NCI-H2196 (cell line): ENCODE data around the gene DHRS3.
A peak's percentile ranks its signal among the peaks of the same experiment; 100 is the strongest.

Experiments used
- DNase-seq: peaks from one replicate; lab custom pipeline; 2025; ENCODE audit not compliant: unreplicated experiment; lab: John Stamatoyannopoulos, UW

DHRS3 gene

DNA sequence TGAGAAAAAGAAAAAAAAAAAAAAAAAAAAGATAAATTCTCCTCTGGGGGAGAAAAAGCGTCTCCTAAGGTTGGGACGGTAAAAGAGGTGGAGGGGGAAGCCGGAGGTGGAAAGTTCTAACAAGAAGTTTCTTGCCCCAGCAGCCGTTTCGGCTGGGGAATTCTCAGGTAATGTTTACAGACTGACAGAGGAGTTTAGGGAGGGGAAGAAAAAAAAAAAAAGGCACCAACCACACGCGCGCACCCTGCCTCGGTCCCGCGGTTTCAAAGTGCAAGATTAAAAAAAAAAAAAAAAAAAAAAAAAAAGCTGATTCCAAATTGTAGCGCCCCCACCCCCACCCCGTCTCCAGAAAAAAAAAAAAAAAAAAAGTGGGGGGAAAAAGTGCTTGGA lies 504 bp downstream of the DHRS3 start:
- DNase-seq: no peak

DNA sequence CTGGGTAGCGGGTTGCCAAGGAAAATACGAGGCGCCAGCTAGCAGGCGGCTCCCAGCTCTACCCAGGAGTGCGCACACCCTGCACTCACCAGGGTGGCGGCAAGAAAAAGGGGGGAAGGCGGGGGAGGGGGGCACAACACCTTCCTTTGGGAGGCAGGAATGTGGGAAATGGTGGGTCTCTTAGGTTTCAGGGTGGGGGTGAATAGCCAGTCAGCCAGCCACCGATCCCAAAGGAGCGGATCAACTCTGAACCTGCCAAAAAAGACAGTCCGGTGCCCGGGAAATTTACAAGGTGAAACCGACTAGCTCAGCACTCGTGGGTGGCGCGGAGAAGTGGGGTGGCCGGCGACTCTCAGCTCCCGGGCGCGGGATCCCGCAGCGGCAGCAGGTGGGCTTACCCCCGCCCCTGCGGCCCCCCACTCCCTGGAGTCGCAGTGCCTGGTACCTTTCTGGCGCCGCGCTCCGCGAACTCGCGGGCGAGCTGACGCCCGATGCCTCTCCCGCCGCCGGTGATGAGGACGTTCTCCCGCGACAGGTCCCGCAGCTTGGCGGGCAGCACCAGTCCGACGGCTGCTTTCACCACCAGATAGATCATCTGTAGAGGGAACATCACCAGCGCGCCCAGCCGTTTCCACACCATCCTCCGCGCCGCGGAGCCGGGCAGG lies 1.2 kb downstream of the DHRS3 start:
- no peak for DNase-seq

DNA sequence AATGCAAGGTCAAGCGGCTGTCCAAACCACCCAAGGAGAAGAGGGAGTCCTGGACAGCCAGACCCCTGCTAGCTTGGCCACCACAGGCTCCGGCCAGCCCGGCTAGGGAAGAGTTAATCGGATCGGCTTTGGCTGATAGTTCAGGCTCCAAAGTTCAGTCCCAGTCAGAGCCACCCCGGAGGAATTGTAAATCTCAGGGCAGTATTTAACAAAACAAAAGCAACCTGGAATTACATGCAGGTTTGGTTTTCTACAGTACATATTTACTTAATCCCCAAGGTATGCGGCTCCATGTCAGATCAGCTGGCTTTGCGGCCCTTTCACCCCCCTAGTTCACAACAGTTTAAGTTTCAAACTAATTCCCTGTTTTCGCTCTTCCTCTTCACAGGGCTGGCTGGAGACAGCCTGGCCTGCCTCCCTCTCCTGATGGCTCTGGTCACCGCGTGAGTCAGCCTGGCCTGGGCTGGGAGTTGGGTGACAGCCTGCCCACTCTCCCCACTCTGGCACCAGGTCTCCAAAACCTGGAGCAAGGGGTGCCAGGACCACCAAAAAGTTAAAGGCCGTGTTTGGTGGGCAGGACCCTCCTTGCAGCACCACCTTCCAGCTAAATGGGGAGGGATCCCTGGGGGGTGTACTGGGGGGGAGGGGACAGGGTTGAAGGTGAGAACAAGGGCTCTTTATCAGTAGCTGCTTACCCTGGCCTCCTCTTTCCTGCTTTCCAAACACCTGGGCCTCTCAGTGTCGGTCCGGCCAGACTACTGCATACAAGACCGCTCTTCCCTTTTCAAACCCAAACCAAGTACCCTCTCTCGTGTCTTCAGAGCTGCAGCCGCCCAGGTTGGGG lies 1.9 kb downstream of the DHRS3 start:
- DNase-seq: peak; percentile 41

GRCh38 chr1:12615159-12615864 lies 2.7 kb downstream of the DHRS3 start:
- DNase-seq: no peak

DNA sequence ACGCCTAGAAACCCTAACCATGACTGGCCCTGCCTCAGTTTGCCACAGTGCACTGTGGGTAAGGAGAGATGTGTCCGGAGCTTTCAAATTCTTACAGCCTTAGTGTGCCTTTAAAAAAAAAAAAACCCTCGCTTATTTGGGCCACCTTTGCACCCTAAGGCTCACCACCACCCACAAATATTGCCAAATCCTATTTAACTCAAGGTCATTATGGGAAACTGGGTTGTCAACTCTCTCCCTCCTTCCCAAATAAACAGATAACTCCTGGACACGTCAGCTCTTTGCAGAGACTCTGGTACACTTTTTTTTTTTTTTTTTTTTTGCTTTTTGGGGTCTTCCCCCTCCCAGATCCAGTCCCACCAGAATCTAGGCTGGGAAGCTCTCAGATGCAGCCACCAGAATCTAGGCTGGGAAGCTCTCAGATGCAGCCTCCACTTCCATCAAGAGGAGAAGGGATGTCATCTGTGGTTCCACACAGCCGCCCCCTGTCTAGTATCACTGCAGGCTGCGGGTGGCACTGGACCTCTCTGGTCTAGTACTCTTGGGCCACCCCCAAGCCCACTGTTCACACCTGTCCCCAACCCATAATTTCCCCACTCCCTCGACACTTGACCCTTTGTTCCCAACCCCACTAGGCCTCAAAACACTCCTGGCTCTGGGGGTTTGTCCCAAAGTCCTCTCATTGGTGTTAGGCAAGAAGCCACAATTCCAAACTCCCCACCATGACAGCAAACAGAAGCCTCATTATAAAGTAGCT lies 3.4 kb downstream of the DHRS3 start:
- DNase-seq: no peak

DNA sequence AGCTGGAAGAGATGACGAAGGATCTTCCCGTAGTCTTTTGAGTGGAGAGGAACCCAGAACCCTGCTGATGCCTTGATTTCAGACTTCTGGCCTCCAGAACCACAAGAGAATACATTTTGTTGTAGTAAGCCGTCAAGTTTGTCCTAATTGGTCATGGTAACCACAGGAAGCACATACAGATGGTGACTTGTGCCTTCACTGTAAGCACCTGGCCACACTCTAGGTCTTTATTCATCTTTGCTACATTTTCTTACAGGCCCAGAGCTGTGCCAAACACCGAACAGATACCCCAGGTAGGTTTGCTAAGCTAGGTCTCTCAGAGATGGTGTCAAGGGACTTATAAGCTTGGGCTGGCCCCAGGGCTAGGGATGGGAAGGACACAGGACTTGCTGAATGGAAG lies 4.8 kb downstream of the DHRS3 start:
- no peak for DNase-seq

GRCh38 chr1:12610941-12611340 lies 7.1 kb downstream of the DHRS3 start:
- no peak for DNase-seq

- DNase-seq: no peak
Observed at GRCh38 chr1:12610305-12610935, 7.6 kb downstream of the DHRS3 start.

- no peak for DNase-seq
Observed at GRCh38 chr1:12609469-12610003, 8.5 kb downstream of the DHRS3 start.

DNA sequence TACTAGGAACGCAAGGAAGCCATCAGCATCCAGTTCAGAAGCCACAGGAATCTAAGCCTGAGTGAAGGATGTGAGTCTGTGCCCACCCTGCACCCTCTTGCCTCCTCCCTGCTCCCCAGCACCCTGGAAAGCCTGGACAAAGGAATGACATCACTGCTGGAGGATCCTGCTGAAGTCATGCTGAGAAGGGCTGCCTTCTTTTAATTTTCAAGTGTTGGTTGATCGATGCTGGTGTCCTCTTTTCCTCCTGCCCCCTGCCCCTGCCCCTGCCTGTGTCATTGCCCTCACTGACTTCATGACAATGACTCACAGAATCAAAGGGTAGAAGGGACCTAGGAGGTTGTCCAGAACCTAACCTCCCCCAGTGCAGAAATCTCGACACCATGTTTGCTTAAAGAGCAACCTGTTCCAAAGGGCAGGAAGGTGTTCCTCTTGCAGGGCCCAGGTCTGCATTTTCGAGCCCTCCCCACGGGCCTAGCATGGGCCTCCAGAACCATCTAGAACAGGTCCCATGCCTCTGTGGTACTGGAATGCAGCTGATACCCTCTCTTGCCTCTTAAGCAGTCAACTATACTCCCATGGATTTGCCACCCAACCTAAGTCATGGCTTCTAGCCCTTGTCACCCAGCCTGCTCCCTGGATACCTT lies 9.6 kb downstream of the DHRS3 start:
- no peak for DNase-seq

DNA sequence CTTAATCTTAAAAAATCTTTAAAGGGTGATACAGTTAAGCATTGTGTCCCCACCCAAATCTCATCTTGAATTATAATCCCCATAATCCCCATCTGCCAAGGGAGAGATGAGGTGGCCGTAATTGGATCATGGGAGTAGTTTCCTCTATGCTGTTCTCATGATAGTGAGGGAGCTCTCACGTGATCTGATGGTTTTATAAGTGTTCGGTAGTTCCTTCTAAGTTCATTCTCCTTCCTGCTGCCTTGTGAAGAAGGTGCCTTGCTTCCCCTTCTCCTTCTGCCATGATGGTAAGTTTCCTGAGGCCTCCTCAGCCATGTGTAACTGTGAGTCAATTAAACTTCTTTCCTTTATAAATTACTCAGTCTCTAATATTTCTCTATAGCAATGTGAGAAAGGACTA lies 10.7 kb downstream of the DHRS3 start:
- no peak for DNase-seq

DNA sequence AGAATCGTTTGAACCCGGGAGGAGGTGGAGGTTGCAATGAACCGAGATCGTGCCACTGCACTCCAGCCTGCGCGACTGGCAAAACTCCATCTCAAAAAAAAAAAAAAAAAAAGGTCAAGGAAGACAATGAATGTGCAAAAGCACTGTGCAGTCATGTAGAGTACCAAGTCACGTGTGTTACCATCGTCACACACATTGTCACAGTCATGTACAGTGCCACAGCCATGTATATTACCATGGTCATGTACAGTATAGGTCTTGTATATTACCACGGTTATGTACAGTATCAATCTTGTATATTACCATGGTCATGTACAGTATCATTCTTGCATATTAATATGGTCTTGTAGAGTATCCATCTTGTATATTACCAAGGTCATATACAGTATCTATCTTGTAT lies 13.0 kb downstream of the DHRS3 start:
- DNase-seq: no peak

DNA sequence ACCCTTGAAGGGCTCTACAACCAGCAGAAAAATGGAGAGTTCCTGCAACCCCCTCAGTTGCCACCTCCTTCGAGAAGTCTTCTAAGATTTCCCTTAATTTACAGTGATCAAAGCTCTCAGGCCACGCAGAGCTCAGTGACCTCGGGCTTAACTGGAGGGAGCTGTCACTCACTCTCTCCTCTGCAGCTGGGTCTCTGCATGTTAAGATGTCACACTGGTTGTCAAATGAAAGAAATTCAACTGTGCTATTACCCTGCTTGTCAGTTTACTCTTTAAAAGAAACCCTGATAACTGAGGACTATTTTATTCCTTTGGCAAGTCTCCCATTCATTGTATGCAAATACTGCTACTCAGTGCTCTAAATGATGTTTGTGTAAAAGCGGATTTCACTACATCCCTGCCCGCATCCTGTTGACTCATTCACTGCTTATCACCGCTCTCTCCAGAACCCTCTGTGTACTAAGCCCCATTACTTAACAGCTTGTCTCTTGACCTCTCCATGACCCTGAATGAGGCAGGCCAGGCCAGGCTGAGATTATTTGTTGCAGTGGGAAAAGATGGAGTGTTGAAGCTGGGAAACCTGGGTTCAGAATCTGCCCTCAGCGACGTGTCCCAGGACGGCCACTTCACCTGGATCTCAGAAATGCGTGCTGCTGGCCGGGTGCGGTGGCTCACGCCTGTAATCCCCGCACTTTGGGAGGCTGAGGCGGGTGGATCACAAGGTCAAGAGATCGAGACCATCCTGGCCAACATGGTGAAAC lies 13.7 kb downstream of the DHRS3 start:
- peak; percentile 51 for DNase-seq

- DNase-seq: no peak
Observed at GRCh38 chr1:12603224-12603623, 14.8 kb downstream of the DHRS3 start.

GRCh38 chr1:12602659-12603024 lies 15.4 kb downstream of the DHRS3 start:
- DNase-seq: no peak

DNA sequence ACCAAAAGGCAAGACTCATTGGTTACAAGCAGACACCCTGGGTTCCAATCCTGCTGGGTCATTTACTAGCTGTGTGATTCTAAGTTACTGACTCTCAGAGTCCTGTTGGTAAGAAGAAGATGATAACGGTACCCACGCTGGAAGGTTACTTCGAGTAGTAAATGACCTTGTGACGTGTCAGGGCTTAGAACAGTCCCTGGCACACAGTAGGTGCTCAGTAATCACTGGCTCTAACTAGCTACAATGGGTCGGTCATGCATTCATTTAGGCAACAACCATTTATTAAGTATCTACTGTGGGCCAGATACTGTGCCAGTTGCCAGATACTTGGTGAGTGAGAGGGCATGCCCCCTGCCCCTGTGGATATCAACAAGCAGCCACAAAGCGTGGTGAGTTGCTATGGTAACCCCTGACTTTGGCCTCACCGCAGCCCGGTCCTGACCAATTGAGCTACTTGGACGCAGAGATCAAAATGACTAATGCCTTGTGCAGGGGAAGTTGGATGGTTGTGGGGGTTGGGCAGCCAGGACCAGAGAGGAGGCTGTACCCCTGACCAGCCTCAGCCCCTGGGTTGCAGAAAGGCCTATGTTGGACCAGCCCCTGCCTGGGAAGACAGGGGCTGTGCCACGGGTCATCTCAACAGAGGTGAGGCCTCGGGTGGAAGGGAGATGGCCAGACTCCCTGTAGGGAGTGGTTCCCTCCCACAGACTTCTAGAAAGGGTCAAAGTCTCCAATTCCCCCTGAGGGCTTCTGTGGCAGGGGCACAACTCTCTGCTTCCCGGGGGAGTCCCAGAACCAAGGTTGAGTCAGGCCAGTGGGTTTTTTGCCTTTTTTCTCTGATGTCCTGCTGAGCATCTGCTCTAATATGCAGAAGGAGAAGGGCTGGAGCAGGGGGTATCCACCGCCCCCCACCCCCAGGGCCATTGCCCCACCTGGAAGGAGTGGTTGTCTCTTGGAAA lies 16.0 kb downstream of the DHRS3 start:
- no peak for DNase-seq

DNA sequence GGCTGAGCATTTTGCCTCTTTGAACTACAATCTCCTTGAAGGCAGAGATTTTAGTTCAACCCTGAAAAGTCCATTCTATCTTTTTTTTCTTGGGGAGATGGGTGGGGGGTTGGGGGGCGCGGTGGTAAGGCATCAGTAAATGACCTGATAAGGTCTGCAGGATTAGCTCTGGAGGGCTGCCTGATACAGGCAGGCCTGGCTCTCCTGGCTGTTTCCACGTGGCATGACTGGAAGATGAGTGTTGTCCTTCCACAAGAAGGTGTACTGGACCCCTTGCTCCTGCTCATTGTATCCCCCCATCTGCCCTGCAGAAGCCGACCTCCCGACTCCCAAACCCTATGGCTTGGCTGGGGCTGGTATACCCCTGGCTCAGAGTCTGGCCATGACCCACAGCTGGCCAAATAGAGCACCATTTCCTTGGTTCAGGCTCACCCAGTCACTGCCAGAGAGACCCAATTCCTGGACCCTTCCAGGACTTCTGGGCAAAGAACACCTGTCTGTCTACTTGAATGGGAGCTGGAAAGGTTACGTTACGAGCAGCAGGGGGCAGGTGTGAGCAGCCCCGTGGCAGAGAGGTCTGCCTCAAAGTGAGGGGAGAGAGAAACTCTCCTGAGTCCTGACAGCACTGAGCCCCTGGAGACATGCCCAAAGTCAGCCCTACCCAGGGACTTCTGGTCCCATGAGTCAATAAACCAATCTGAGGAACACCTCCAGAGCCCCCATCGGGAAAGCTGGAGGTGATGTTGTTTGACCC lies 17.0 kb downstream of the DHRS3 start:
- no peak for DNase-seq

DNA sequence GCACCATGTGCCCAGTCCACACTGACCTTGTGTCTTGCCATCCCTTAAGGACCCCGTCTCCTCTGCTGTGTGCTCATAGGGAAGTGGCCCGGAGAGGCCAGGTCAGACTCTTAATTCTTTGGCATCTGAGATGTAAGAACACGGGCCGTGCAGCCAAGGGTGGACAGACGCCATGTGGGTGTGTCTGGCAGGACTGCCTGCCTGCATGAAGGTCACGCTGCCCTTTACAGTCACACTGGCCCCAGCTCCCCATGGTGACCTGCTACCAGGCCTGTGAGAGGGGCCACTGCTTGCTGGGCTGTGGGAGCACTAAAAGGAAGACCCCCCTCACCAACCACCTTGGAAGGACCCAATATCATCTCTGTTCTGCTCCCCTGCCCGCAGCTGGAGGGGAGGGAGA lies 17.7 kb downstream of the DHRS3 start:
- no peak for DNase-seq
